GM23338 (cell line): Measurements from ENCODE around the gene CCDC81.

Source experiments
- CREB1 ChIP-seq: fragments of 250-450 bp; sonication (Bioruptor Pico); IDR thresholded peaks from 2 replicates; pipeline ENCODE4 v1.5.0; 2020; ENCODE audit warnings: low read depth, mild to moderate bottlenecking, moderate library complexity
- TF ChIP-seq, protein P1 (sequence below), 2 experiments: fragments of 200-600 bp in 1 of 2; sonication (generic) in 1 of 2; conservative IDR thresholded peaks; 2 replicates each; pipeline versions ENCODE4 v1.5.1 to v1.6.1; 2016 to 2017; ENCODE audit warnings: antibody characterized with exemption in 2 of 2, low read depth in 2 of 2, mild to moderate bottlenecking in 2 of 2, moderate library complexity in 1 of 2

DNA sequence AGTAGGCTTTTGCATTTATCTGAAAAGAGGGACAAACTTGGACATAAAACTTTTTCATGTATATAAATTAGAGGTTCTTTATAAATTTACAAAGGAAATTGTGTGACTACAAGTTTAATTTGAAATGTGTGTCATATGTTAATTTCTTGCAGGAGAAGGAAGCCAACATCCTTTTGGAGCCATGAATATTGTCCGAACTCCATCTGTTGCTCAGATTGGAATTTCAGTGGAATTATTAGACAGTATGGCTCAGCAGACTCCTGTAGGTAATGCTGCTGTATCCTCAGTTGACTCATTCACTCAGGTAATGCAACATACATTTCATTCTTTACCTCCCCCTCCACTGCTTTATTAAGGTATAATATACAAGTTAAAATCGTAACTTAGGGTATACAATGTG lies 37.5 kb upstream of the CCDC81 start:
- TF ChIP-seq, protein P1, sequence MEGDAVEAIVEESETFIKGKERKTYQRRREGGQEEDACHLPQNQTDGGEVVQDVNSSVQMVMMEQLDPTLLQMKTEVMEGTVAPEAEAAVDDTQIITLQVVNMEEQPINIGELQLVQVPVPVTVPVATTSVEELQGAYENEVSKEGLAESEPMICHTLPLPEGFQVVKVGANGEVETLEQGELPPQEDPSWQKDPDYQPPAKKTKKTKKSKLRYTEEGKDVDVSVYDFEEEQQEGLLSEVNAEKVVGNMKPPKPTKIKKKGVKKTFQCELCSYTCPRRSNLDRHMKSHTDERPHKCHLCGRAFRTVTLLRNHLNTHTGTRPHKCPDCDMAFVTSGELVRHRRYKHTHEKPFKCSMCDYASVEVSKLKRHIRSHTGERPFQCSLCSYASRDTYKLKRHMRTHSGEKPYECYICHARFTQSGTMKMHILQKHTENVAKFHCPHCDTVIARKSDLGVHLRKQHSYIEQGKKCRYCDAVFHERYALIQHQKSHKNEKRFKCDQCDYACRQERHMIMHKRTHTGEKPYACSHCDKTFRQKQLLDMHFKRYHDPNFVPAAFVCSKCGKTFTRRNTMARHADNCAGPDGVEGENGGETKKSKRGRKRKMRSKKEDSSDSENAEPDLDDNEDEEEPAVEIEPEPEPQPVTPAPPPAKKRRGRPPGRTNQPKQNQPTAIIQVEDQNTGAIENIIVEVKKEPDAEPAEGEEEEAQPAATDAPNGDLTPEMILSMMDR (conservative IDR thresholded peaks at IDR 0.05; ENCODE audit: low read depth in 2 of 2) = no peak
- no peak for TF ChIP-seq CREB1 (CRISPR knock-in tag)
